GM10266 (cell line): ENCODE data around the gene KCNA5.

Experiments
- DNase-seq: peaks from one replicate; pipeline ENCODE4 v3.0.0; 2012; ENCODE audit errors: extremely low spot score
- CTCF ChIP-seq: IDR thresholded peaks from 2 replicates; pipeline ENCODE4 v1.5.1; 2012; ENCODE audit warnings: mild to moderate bottlenecking, low read depth; ENCODE audit not compliant: control insufficient read depth, insufficient read depth; ENCODE audit errors: missing control alignments

KCNA5 gene

GRCh38 chr12:5044420-5045295, 979 bp downstream of the KCNA5 start:
- DNase-seq = no peak
- no peak for TF ChIP-seq CTCF

- TF ChIP-seq CTCF = no peak
- no peak for DNase-seq
Observed at GRCh38 chr12:5047094-5047493, 3.4 kb downstream of the KCNA5 start.

GRCh38 chr12:5047729-5048128, 4.0 kb downstream of the KCNA5 start:
- no peak for DNase-seq
- TF ChIP-seq CTCF = no peak

GRCh38 chr12:5050542-5050941, 6.9 kb downstream of the KCNA5 start:
- TF ChIP-seq CTCF = no peak
- DNase-seq = no peak

- TF ChIP-seq CTCF = no peak
- no peak for DNase-seq
Observed at GRCh38 chr12:5051334-5051733, 7.7 kb downstream of the KCNA5 start.

GRCh38 chr12:5051913-5052312, 8.2 kb downstream of the KCNA5 start:
- no peak for DNase-seq
- TF ChIP-seq CTCF = no peak

GRCh38 chr12:5052348-5052747, 8.7 kb downstream of the KCNA5 start:
- DNase-seq = no peak
- no peak for TF ChIP-seq CTCF
